HG03469 (cell line): ENCODE data around the gene IL17C.

Experiments used
- ATAC-seq: cut with Tn5 transposase; IDR thresholded peaks from one replicate; pipeline ENCODE4 v1.9.1; 2021; ENCODE audit warnings: mild to moderate bottlenecking, moderate library complexity, moderate number of reproducible peaks; ENCODE audit not compliant: unreplicated experiment

The IL17C gene

DNA sequence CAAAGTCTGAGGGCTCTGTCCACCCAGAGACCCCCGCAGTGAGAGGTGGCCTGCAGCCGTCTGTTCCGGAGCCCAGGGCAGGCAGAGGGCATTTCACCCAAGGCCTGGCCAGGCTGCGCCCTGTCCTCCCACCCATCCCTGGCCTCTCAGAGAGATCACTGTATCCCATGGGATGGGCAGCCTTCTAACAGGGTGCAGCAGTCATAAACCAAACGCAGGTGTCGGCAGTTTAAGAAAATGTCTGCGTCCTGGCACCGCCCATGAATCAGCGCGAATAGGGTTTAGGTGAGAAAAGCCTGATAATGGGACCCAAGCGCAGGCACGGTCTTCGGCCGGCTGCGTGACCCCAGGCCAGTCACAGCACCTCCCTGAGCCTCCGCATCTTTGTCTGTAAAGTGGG lies 7.1 kb downstream of the IL17C start:
- ATAC-seq = no peak

DNA sequence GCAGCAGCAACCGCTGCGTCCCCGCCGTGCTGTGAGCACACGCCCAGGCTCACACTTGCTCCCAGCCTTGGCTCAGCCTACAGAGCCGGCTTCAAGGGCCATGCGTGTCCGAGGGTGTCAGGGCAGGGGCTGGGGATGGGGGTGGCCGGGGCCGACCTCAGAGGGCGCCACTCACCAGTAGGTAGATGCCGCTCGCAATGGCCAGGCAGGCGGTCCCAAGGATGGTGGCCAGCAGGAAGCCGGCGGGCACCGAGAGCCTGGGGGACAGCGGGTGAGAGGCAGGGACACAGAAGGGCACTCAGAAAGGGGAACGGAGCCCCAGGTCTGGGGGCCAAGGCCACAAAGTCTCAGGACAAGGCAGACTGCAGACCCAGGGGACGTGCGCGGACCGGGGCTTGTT lies 7.6 kb downstream of the IL17C start:
- ATAC-seq = no peak

DNA sequence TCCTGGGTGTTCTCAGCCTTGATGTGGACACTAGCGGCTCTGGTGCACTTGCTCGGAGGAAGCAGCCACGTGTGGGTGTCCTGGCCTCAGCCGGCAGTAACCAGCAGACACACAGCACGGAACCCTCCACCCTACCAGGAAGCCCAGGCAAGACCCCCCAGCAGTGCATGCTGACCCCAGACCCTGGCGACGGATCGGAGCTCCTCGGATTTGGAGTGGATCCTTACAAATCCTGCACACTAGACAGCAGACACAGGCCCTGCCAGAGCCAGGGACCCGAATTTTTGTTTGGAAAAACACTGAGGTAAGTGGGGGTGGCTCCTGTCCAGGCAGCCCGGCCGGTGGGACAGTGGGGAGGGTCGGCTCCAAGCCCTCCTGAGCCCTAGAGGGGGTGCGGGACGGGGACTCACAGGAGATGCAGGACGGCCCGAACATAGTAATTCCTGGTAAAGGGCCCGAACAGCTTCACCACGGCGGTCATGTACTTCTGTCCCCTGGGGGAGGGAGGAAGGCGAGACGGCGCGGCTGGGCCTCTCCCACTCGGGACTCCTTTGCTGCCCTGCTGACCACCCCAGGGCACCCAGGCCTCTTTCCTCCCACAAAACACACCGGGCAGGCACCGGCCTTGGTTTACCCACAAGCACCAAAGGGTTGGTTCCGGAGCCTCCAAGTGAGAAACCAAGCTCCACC lies 8.1 kb downstream of the IL17C start:
- ATAC-seq = no peak

DNA sequence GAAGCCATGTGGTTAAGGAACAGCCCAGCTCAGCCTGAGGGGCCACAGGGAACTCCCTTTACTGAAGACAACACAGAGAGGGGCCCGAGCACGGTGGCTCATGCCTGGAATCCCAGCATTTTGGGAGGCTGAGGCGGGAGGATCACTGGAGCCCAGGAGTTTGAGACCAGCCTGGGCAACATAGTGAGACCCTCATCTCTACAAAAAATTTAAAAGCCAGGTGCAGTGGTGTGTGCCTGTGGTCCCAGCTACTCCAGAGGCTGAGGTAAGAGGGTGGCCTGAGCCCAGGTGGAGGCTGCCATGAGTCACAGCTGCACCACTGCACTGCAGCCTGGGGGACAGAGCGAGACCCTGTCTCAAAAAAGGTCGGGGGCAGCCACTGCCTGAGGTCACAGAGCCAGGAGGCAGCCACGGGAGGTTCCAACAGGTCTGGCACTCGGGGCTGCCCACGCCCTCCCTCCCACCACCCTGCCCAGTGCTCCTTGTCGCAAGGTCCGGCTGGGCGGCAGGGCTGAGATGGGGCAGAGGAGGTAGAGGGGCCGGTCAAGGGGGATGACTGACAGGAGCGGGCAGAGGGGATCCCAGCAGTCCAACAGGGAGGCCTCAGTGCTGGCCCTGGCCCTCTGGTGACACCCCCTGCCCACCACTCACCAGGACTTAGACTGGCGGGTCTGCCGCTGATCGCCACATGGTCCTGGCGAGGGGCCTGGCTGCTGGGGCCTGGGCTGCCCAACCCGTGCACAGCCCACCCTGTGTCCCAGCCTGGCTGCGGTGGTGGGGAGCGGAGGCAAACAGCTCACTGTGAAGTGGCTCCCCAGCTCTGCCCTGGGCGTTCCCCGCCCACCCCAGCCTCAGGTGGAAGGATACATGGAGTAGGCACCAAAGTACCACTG lies 9.1 kb downstream of the IL17C start:
- no peak for ATAC-seq

DNA sequence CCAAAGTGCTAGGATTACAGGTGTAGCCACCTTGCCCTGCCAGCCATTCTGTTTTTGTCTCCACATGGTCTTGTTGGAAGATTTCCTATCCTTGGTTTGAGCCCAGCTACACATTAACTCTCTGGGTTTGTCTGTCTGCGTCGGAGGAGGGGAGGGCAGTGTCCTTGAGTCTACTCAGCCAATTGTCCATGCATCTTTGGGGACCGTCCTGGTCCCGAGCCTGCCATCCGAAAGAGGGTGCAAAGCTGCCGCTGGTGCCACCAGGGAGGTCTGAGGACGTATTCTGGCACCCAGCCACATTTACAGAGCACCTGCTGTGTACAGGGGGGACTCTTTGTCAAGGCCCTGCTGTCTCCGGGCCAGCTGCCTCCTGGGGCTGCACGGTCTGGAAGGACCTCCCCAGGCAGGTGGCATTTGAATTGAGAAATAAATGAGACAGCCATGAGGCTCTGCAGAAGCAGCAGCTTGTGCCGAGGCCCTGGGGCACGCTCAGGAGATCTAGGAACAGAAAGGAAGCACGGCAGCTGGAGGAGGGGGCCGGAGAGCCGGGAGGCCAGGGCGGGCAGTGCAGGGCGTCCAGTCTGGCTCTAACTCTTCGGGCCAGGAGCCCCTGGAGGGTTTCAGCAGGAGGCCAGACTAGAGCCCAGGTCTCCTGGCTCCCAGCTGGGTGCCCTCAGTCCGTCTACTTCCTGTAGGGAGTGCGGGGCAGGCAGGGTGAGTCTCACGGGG lies 11.0 kb downstream of the IL17C start:
- no peak for ATAC-seq

DNA sequence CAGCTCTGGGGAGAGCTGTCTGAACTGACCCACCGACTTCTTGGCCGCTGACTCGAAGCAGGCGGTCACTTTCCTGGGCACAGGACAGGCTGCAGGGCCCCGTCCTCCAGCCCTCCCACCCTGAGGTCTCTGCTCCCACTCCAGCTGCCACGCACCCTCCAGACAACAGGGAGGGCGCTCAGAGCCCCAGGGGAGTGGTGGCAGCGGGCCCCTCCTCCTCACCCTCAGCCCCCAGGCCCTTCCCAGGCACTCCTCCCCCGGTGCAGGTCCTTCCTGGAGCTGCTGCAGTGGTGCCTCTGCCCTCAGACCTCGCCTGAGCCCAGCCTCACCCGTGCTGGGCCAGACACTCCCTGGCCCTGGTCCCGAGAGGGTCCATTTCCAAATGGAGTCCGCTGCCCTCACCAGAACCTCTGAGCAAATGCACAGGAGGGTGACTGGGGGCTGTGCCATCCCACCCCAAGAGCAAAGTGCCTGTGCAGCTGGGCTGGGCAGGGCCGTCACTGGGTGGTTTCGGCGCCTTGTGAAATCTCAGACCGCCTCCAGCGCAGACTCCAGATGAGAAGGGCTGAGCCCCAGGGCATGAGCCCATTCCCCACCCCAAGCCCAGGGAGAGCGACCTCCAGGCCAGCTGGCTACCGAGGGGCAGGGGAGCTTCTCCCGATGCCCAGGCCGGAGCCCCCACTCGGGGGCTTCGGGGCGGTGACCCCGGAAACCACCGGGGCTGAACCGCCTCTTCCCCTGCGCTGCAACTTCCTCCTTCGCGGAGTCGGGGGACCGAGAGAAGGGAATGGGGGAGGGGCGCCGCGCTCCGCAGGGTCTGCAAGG lies 11.8 kb downstream of the IL17C start:
- ATAC-seq = no peak

DNA sequence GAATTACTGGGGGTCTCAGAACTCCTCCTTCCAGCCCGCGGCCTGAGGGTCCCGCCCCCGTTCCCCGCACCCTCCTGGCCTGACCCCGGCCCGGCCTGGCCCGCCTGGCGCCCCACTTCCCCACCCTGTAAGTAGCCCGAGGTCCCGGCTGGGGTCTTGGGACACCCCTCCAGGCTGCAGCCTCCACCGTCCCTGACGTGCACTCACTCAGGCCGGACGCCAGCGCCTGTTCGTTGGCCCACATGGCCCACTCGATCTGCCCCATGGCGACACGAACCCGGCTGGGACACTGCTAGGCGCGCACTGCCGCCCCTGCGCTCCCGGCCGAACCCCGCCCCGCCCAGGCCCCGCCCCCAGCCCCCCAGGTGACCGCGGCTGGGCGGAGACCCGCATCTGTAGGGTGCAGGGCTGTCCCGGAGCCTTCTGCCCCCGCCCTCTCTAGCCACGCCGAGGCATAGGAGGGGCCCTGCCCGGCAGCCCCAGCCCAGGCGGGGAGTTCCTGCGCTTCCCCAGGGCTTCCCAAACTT lies 12.4 kb downstream of the IL17C start, which contains the start of gene CYBA:
Gene CYBA, minus strand, starts transcription at position 305 of the 527 bp plus-strand sequence. Its CDS starts 40 bp downstream, at position 265.
- ATAC-seq = peak; percentile 28

DNA sequence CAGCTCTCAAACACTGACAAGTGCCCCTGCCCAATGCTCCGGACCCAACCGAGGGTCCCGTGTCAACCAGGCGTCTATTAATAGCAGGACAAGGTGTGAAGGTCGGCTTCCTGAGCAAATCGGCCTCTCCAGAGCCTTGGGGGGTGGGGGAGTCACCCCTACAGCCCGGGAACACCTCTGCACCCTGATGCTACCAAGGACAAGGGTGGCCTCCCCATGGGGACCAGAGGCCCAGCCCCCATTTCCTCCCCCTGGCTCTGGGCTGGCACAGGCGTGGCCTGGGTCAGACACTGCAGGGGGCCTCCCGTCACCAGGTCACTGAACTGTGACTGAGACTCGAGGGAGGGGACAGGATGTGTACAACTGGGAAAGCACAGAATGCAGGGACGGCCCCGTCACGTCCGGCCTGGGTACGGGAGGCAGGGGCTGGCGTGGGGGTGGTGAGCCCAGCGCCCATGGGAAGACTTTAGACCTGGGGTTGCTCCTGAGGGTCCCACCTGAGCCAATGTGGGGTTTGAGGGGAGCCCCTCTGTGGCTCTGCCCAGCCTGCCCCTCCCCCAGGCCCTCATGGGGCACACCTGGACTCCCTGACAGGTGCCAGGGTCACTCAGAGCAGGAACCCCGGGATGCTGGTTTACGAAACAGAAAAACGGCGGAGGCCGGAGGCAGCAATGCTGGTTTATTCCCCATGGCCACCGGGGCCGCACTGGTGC lies 13.1 kb downstream of the IL17C start:
- ATAC-seq = peak; percentile 50

DNA sequence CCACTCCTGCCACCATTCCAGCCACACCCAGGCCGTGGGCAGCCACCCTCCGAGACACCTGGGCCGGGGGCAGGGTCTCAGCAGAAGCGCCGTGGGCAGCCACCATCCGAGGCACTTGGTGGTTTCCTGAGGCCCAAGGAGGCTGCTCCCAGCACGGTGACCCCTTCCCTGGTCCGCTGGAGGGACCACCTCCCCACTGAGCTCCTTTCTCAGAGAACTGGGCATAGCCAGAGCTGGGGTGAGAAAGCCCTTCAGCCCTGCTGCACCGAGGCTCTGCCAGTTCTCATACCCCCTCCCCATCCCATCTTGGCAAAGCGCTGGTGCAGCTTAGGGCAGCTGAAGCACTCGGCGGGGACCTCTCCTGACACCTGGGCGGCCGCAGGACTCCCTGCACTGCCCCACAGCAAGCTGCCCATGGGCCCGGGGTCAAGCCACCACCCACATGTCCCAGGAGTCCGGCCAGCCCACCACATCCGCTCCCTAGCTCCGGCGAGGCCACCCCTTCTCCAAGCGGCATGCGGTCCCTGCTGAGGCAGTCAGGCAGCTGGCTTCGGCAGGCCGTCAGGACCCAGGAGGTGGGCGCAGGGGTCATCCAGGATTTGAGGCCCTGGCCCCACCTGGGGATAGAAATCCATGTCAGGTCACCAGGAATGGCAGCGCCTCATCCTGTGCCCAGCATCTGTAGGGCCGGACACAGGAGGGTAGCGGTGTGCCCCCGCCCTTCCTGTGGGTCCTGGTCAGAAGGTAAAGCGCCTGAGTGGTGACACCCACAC lies 13.8 kb downstream of the IL17C start:
- no peak for ATAC-seq

DNA sequence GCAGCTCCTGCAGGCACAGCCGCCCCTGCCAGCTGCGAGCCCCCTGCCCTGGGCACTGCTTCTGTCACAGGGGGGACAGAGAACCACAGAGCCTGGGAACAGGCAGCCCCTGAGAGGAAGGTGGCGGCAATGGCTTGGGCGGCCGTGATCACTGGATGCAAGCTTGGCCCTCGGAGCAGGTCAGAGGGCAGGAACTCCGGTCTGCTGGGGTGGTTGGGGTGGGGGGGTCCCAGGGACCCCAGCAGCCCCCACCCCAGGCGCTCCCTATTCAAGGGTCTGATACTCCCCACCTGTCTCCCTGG lies 14.3 kb downstream of the IL17C start:
- no peak for ATAC-seq

DNA sequence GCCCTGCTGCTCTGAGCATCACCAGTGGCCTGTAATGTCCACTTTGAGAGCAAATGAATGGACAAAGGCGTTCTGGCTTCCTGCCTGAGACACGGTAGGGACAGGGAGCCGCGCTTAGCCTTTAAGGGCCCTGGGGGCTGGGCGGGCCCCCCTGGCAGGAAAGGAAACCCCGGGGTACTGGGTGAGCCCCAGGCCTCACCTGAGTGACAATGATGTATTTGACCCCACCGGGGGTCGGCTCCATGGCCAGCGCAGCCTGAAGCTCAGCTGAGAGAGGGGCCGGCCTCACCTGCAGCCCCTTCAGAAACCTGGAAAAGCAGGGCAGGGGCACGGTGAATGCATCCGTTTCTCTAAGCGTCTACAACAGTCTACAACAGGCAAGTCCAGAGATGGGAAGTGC lies 14.7 kb downstream of the IL17C start:
- ATAC-seq = no peak

DNA sequence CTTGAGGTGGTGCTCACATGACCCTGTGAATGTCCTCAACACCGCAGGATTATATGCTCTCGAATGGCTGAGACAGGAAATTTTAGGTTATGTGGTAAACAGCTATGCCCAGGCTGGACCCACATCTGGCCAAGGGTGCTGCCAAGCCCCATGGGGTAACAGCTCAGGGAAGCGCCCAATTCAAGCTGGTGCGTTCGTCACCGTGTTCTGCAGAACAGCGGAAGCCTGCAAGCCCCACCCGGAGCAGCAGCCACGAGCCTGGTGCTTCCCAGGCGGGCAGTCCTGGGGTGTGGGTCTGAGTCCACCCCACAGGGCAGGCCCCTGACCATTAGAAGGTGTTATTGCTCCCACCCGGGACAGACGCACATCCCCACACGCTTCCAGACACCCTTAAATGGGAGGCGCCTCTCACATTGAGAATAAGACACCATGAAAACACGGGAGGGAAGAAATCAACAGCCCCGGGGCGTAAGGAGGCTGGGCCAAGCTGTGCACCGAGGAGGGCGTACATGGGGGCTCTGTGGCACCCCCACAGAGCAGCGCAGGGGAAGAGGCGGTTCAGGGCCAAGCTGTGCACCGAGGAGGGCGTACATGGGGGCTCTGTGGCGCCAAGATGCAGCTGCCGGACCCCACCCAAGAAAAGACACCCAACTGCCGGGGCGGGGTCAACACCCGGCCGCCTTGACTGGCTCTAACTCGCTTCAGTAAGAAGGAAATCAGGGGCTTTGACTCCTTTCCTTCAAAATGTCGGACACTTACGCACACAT lies 15.4 kb downstream of the IL17C start:
- no peak for ATAC-seq

DNA sequence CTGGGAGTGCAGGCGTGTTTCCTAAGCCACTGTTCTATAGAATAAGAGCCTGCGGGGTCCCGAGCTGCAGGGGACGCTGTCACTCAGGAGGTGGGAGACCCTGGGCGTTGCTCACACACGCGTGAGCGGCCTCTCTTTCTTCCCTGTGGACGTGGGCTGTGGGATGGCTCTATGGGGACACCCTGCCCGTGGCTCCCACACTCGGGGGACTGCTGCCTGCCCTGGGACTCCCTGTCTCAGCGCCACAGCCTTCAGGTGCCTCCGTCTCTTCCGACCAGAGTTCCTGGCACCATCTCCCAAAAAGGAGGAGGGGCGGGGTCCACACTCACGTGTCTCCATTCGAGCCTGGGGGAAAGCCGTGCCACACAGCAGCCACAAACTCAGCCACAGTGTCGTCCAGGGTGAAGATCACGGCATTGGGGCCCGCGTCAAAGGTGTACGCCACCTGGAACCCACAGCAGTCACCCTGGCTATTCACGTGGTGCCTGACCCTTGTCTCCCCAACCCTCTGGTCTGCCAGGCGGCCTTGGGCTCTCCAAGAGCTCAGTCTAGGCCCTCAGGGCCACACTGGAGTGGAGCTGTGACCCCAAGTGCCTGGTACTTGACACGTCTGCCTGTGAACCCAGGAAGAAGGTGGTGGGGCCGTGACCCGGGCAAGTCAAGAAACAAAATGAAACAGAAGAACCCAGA lies 16.1 kb downstream of the IL17C start:
- no peak for ATAC-seq

DNA sequence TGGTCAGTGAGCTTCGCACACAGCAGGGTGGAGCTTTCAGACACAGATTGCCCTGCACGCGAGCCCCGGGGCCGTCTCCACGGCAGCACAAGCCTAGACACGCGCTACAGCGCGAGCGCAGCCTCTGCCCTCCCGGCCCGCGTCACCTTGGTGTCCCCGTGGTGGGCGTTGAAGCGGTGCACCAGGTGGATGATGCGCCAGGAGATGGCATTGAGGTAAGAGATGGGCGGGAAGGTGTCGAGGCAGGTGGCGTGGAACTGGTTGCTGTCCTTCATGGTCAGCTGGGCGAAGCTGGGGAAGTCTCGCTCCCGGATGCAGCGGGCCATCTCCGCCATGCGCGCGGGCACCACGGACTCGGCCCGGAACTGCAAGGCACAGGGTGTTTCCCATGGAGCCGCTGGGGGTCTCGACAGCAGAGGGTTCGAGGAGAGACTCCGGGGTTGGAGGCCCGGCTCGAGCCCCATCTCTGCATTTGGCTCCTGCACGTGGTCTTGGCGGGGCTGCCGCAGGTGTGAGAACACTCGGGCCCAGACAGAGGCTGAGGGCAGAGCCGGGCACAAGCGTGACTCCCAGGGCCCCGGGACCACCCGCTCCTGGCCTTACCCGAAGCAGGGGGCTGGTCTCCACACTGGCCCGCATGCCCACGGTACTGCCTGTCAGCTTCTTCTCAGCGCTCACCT lies 16.8 kb downstream of the IL17C start:
- ATAC-seq = no peak

DNA sequence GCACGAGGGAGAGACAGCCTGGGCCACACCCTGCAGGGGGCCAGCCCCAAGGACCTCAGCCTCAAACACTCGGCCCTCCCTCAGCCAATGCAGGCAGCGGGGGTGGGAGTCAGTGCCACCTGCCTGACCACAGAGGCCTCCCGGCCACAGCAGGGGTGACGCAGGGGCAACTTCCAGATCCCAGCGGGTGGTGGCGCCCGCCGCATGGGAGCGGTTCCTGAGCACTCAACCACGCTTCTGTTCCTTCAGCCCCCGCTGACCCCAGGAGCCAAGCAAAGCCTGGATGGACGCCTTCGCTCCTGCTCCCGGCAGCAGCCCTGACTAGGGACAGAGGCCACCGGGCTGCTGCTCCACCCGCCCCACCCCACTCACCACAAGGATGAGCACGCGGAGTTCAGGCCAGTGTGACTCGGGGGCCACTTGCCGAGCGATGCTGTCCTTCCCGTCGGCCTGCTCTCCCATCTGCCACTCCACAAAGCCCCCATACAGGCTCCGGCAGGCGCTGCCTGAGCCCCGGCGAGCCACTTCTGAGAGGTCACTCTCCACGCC lies 17.4 kb downstream of the IL17C start:
- ATAC-seq = no peak

DNA sequence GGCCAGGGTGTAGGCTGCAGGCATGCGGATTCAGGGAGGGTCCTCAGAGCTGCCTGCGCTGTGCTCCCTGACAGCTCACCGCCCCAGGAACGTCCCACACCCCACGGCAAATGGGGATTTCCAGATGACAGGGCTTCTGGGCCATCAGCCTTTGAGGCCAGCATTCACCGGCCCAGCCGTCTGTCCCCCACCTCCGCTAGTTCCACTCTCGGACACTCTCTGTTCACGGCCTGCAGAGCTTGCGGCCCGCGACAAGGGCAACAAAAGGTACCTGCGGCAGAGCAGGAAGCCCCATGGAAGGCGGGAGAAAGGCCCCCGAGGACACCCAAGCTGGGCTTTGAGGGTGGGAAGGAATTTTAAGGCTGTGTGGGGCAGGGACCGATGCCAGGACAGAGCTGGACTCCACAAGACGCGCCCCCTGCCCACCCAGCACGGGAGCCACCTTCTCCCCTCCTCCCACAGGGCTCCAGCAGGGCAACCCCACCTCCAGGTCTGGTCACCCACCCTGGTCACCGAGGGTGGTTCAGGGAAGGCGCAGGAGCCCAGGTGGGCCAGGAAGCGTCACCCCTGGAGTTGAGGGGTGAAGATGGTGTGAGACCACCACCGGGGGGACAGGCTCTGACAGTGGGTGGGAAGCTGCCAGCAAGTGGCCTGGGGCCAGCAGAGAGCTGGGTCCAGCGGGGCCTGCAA lies 18.1 kb downstream of the IL17C start:
- no peak for ATAC-seq
